IMR-90 (cell line): ENCODE results near the gene PARD6G. TPM values are rescaled to one million over a fixed set of nuclear protein-coding genes. Genes with fewer than 3 reads are reported as not detected.

ENCODE experiments used
- ATAC-seq: fragments of 200-7000 bp; cut with Tn5 transposase; 2 replicates; pipeline ENCODE4 v1.9.1; 2020; ENCODE audit warnings: low read depth, mild to moderate bottlenecking, moderate library complexity
- BruUV-seq: library from RNA; stranded (reverse); fragments of 400-500 nt; replicated peaks from 2 replicates; lab custom pipeline; 2021; lab: Mats Ljungman, UMichigan
- CTCF ChIA-PET: fragments of 300-600 bp; formaldehyde crosslinking; extraction: SDS; loops from one replicate; lab custom pipeline; 2021; ENCODE audit warnings: antibody characterized with exemption; lab: Yijun Ruan, JAX
- POLR2A ChIA-PET: fragments of 300-600 bp; sonication (Branson Sonifier 250); formaldehyde crosslinking; loops from one replicate; lab custom pipeline; 2022; ENCODE audit warnings: antibody characterized with exemption; ENCODE audit not compliant: unreplicated experiment; lab: Charles Lee
- DNase-seq: peaks from one replicate; pipeline ENCODE4 v3.0.0; 2013
- H2AFZ ChIP-seq: replicated peaks from 2 replicates; pipeline ENCODE3; 2013; ENCODE audit warnings: low read length, mild to moderate bottlenecking; ENCODE audit not compliant: poor library complexity
- H2AK5ac ChIP-seq: 2 replicates; pipeline ENCODE4 v1.6.1; 2013; ENCODE audit warnings: low read depth, low read length, inconsistent platforms
- H2AK9ac ChIP-seq: replicated peaks from 2 replicates; pipeline ENCODE3; 2013; ENCODE audit warnings: mild to moderate bottlenecking, low read depth, low read length, moderate library complexity; ENCODE audit not compliant: poor library complexity
- H2BK120ac ChIP-seq: 2 replicates; pipeline ENCODE4 v1.6.1; 2013; ENCODE audit warnings: low read depth, low read length, inconsistent platforms
- H2BK15ac ChIP-seq: 3 replicates; pipeline ENCODE4 v1.6.1; 2013; ENCODE audit warnings: low read depth, low read length, inconsistent platforms
- H2BK20ac ChIP-seq: 2 replicates; pipeline ENCODE4 v1.6.1; 2013; ENCODE audit warnings: low read depth, mild to moderate bottlenecking, inconsistent platforms, low read length, moderate library complexity
- H2BK5ac ChIP-seq: 2 replicates; pipeline ENCODE4 v1.6.1; 2013; ENCODE audit warnings: mild to moderate bottlenecking, low read depth, low read length, inconsistent platforms; ENCODE audit not compliant: poor library complexity, severe bottlenecking
- H3K14ac ChIP-seq: replicated peaks from 2 replicates; pipeline ENCODE4 v1.6.1; 2013; ENCODE audit warnings: low read depth, low read length, inconsistent platforms
- H3K18ac ChIP-seq: 2 replicates; pipeline ENCODE4 v1.6.1; 2013; ENCODE audit warnings: low read depth, low read length, control low read depth
- H3K23ac ChIP-seq: 2 replicates; pipeline ENCODE4 v1.6.1; 2013; ENCODE audit warnings: low read depth, low read length, inconsistent platforms
- H3K27ac ChIP-seq: 2 replicates; pipeline ENCODE4 v1.5.1; 2013; ENCODE audit warnings: mild to moderate bottlenecking, control low read depth, low read length; ENCODE audit not compliant: insufficient read depth
- H3K27me3 ChIP-seq: 2 replicates; pipeline ENCODE4 v1.6.1; 2013; ENCODE audit warnings: low read length; ENCODE audit not compliant: control insufficient read depth, insufficient read depth
- H3K36me3 ChIP-seq: 2 replicates; pipeline ENCODE4 v1.6.1; 2013; ENCODE audit warnings: low read length, mixed read lengths; ENCODE audit not compliant: control insufficient read depth, insufficient read depth
- H3K4ac ChIP-seq: 2 replicates; pipeline ENCODE4 v1.6.1; 2013; ENCODE audit warnings: low read depth, low read length, inconsistent platforms
- H3K4me1 ChIP-seq: 2 replicates; pipeline ENCODE4 v1.6.1; 2013; ENCODE audit warnings: low read length, mixed read lengths; ENCODE audit not compliant: control insufficient read depth, insufficient read depth
- H3K4me2 ChIP-seq: 2 replicates; pipeline ENCODE4 v1.6.1; 2013; ENCODE audit warnings: low read depth, mild to moderate bottlenecking, control low read depth, low read length, moderate library complexity
- H3K4me3 ChIP-seq: 2 replicates; pipeline ENCODE4 v1.5.1; 2013; ENCODE audit warnings: low read depth, mild to moderate bottlenecking, control low read depth, low read length, moderate library complexity; ENCODE audit not compliant: insufficient read depth
- H3K56ac ChIP-seq: 2 replicates; pipeline ENCODE4 v1.6.1; 2013; ENCODE audit warnings: low read length, inconsistent platforms; ENCODE audit not compliant: insufficient read depth; ENCODE audit errors: extremely low read depth
- H3K79me1 ChIP-seq, 2 experiments: 2 replicates each; pipeline ENCODE4 v1.6.1; 2013; ENCODE audit warnings: low read length in 2 of 2, inconsistent platforms in 1 of 2, low read depth in 1 of 2
- H3K9ac ChIP-seq: 2 replicates; pipeline ENCODE4 v1.6.1; 2013; ENCODE audit warnings: low read depth, low read length, control low read depth
- H3K9me1 ChIP-seq: 2 replicates; pipeline ENCODE4 v1.6.1; 2013; ENCODE audit warnings: low read length, inconsistent platforms; ENCODE audit not compliant: insufficient read depth
- H3K9me3 ChIP-seq: 2 replicates; pipeline ENCODE4 v1.6.1; 2013; ENCODE audit warnings: low read length; ENCODE audit not compliant: control insufficient read depth, insufficient read depth
- H4K20me1 ChIP-seq: 2 replicates; pipeline ENCODE4 v1.6.1; 2013; ENCODE audit warnings: low read length, inconsistent platforms; ENCODE audit not compliant: insufficient read depth
- H4K5ac ChIP-seq: 2 replicates; pipeline ENCODE4 v1.6.1; 2013; ENCODE audit warnings: mild to moderate bottlenecking, low read depth, low read length, control low read depth
- H4K8ac ChIP-seq, 2 experiments: 2 replicates each; pipeline ENCODE4 v1.6.1; 2013; ENCODE audit warnings: low read depth in 2 of 2, low read length in 2 of 2, control low read depth in 1 of 2, inconsistent platforms in 1 of 2
- H4K91ac ChIP-seq: 2 replicates; pipeline ENCODE4 v1.6.1; 2013; ENCODE audit warnings: low read depth, low read length, inconsistent platforms; ENCODE audit not compliant: insufficient read depth
- CEBPB ChIP-seq: IDR thresholded peaks from 2 replicates; pipeline ENCODE4 v1.6.1; 2012; ENCODE audit warnings: low read depth, low read length, improper control_type of control experiment
- CHD1 ChIP-seq: IDR thresholded peaks from 2 replicates; pipeline ENCODE4 v1.6.1; 2012; ENCODE audit warnings: low read depth, low read length, improper control_type of control experiment
- FOS ChIP-seq: fragments of 150-350 bp; IDR thresholded peaks from 2 replicates; pipeline ENCODE4 v1.6.1; 2016; ENCODE audit warnings: low read depth, low read length
- MAFK ChIP-seq: IDR thresholded peaks from 2 replicates; pipeline ENCODE4 v1.6.1; 2012; ENCODE audit warnings: low read depth, low read length, improper control_type of control experiment
- MAZ ChIP-seq: IDR thresholded peaks from 2 replicates; pipeline ENCODE4 v1.6.1; 2012; ENCODE audit warnings: low read depth, mild to moderate bottlenecking, low read length, improper control_type of control experiment, moderate library complexity, borderline replicate concordance
- MXI1 ChIP-seq: IDR thresholded peaks from 2 replicates; pipeline ENCODE4 v1.6.1; 2012; ENCODE audit warnings: low read depth, mild to moderate bottlenecking, low read length, moderate library complexity, borderline replicate concordance
- NFE2L2 ChIP-seq: fragments of 150-350 bp; IDR thresholded peaks from 2 replicates; pipeline ENCODE4 v1.6.1; 2016; ENCODE audit warnings: low read depth, mild to moderate bottlenecking, low read length
- POLR2A ChIP-seq: IDR thresholded peaks from 2 replicates; pipeline ENCODE4 v1.6.1; 2012; ENCODE audit warnings: mild to moderate bottlenecking, low read depth, low read length
- RAD21 ChIP-seq: IDR thresholded peaks from 2 replicates; pipeline ENCODE4 v1.6.1; 2012; ENCODE audit warnings: low read length, improper control_type of control experiment
- RCOR1 ChIP-seq: IDR thresholded peaks from 2 replicates; pipeline ENCODE4 v1.6.1; 2012; ENCODE audit warnings: mild to moderate bottlenecking, low read length, improper control_type of control experiment; ENCODE audit not compliant: insufficient replicate concordance
- RFX5 ChIP-seq: IDR thresholded peaks from 2 replicates; pipeline ENCODE4 v1.8.0; 2012; ENCODE audit warnings: low read depth, mild to moderate bottlenecking, low read length, moderate library complexity
- SMC3 ChIP-seq: fragments of 150-350 bp; IDR thresholded peaks from 2 replicates; pipeline ENCODE4 v1.6.1; 2016; ENCODE audit warnings: low read depth, mild to moderate bottlenecking, antibody characterized with exemption, low read length, moderate library complexity
- WGBS, 2 experiments: methylation state at CpG; one replicate each; pipeline versions ENCODE4 v1.1.5 to v1.1.7; 2013; ENCODE audit warnings: missing lambda C conversion rate in 2 of 2; ENCODE audit not compliant: insufficient read length in 1 of 2; ENCODE audit errors: extremely low coverage in 2 of 2; 5-methylcytosine and 5-hydroxymethylcytosine counted together
- dilution Hi-C: fragments of 300-500 bp; cut with HindIII; formaldehyde crosslinking; loops from one replicate; pipeline ENCODE4 v1.14.3; 2018; ENCODE audit warnings: low sequenced_read_pairs; ENCODE audit not compliant: unreplicated experiment
- in situ Hi-C: fragments of 300-500 bp; cut with MboI; formaldehyde crosslinking; loops from 3 replicates; pipeline ENCODE4 v1.14.3; 2019; ENCODE audit warnings: low sequenced_read_pairs, inconsistent platforms, mixed read lengths
- intact Hi-C: fragments of 100-400 bp; cut with micrococcal nuclease; formaldehyde crosslinking; loops from 2 replicates; pipeline ENCODE4 v1.10.0; 2022
- polyA plus RNA-seq, 3 experiments: library from polyadenylated mRNA; depleted of rRNA; stranded (reverse); fragments of >200 nt; gene quantifications; 2 replicates each; pipeline ENCODE4 v1.2.3, GENCODE V29; 2012; ENCODE audit warnings: low replicate concordance in 1 of 3
- total RNA-seq: library from RNA; depleted of rRNA; stranded (reverse); fragments of >200 nt; gene quantifications from 2 replicates; pipeline ENCODE4 v1.2.3, GENCODE V29; 2012
- TF ChIP-seq, protein P1 (sequence below): fragments of 150-350 bp; IDR thresholded peaks from 2 replicates; pipeline ENCODE4 v1.6.1; 2017; ENCODE audit warnings: mild to moderate bottlenecking, antibody characterized with exemption, low read length, low read depth
- TF ChIP-seq, protein P2 (sequence below): fragments of 150-350 bp; IDR thresholded peaks from 2 replicates; pipeline ENCODE4 v1.6.1; 2016; ENCODE audit warnings: low read depth, mild to moderate bottlenecking, low read length, moderate library complexity, borderline replicate concordance
- TF ChIP-seq, protein P3 (sequence below): conservative IDR thresholded peaks from 2 replicates; pipeline ENCODE4 v1.5.1; 2012; ENCODE audit warnings: mild to moderate bottlenecking, low read depth, low read length, improper control_type of control experiment

The PARD6G gene
- total and polyA plus RNA-seq, 2 of the 4 experiments (the other 2 are of a cell fraction), result 2.5 to 4.6 TPM

DNA sequence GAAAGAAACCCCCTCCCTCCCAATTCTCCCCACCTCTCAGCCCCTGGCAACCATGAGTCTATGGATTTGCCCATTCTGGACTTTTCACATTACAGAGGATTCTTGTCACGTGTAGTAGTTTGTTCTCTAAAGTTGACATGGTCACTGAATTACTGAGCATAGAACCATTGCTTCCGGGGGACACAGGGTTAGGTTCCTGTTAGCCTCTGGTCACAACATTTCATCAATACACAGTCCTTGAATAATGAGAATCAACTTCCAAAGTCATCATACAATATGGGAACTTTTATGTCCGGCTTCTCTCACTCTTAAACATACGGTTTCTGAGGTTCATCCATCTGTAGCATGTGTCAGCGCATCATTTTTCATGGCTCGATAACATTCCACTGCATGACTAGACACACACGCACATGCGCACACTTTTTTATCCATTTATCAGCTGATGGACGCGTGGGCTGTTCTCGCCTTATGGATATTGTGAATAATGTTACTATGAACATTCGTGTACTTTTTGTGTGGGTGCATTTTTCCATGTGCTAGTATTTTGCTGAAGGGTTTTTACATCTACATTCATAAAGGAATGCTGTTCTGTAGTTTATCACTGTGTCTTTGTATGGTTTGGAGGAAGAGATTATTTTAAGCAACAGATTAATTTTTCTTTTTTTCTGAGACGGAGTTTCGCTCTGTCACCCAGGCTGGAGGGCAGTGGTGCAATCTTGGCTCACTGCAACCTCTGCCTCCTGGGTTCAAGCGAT is 48.1 kb downstream of the PARD6G start:
- dilution Hi-C loops, result no loop called here
- CTCF ChIA-PET, result interaction anchor here (1.1 kb wide), 1 partner anchor 14 kb away, joined by 3 read pairs; no protein-coding TSS in a partner anchor
- no peak for TF ChIP-seq RCOR1
- TF ChIP-seq RAD21, result no peak
- TF ChIP-seq CHD1, result no peak
- TF ChIP-seq NFE2L2, result no peak
- TF ChIP-seq, protein P1, sequence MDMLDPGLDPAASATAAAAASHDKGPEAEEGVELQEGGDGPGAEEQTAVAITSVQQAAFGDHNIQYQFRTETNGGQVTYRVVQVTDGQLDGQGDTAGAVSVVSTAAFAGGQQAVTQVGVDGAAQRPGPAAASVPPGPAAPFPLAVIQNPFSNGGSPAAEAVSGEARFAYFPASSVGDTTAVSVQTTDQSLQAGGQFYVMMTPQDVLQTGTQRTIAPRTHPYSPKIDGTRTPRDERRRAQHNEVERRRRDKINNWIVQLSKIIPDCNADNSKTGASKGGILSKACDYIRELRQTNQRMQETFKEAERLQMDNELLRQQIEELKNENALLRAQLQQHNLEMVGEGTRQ, result no peak
- TF ChIP-seq RFX5, result no peak
- TF ChIP-seq MAFK, result no peak
- no peak for TF ChIP-seq SMC3
- TF ChIP-seq MAZ, result no peak
- TF ChIP-seq, protein P2, sequence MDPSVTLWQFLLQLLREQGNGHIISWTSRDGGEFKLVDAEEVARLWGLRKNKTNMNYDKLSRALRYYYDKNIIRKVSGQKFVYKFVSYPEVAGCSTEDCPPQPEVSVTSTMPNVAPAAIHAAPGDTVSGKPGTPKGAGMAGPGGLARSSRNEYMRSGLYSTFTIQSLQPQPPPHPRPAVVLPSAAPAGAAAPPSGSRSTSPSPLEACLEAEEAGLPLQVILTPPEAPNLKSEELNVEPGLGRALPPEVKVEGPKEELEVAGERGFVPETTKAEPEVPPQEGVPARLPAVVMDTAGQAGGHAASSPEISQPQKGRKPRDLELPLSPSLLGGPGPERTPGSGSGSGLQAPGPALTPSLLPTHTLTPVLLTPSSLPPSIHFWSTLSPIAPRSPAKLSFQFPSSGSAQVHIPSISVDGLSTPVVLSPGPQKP, result no peak
- TF ChIP-seq MXI1, result no peak
- no peak for TF ChIP-seq CEBPB
- TF ChIP-seq, protein P3, sequence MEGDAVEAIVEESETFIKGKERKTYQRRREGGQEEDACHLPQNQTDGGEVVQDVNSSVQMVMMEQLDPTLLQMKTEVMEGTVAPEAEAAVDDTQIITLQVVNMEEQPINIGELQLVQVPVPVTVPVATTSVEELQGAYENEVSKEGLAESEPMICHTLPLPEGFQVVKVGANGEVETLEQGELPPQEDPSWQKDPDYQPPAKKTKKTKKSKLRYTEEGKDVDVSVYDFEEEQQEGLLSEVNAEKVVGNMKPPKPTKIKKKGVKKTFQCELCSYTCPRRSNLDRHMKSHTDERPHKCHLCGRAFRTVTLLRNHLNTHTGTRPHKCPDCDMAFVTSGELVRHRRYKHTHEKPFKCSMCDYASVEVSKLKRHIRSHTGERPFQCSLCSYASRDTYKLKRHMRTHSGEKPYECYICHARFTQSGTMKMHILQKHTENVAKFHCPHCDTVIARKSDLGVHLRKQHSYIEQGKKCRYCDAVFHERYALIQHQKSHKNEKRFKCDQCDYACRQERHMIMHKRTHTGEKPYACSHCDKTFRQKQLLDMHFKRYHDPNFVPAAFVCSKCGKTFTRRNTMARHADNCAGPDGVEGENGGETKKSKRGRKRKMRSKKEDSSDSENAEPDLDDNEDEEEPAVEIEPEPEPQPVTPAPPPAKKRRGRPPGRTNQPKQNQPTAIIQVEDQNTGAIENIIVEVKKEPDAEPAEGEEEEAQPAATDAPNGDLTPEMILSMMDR, result no peak
- no peak for TF ChIP-seq POLR2A
- TF ChIP-seq FOS, result no peak

More for the DNA sequence above, 48.1 kb downstream of the PARD6G start:
- Histone ChIP-seq H2AFZ (no peak overlapping the region), H2BK5ac (no peak overlapping the region), H3K56ac (no peak overlapping the region), H3K18ac (no peak overlapping the region), H3K4me1 (peaks cover 8% of the 10 kb centered on the region), H3K9me1 (peaks cover 11% of the 10 kb centered on the region), H2BK120ac (no peak overlapping the region), H4K5ac (no peak overlapping the region), H2BK15ac (no peak overlapping the region), H3K27ac (no peak overlapping the region), H3K27me3 (no peaks in the 10 kb centered on the region), H3K9me3 (no peaks in the 10 kb centered on the region), H3K36me3 (no peaks in the 10 kb centered on the region), H3K9ac (no peak overlapping the region), H3K4ac (no peak overlapping the region), H3K79me1 (no peaks in the 10 kb centered on the region), H2BK20ac (no peak overlapping the region), H4K91ac (no peak overlapping the region), H2AK9ac (no peak overlapping the region), H3K14ac (no peak overlapping the region), H4K20me1 (peaks cover 4% of the 10 kb centered on the region; the same call in 1 of the 2 replicates), H3K4me3 (no peak overlapping the region), H2AK5ac (no peak overlapping the region), H4K8ac (no peak overlapping the region), H3K23ac (no peak overlapping the region), H3K4me2 (no peak overlapping the region)
- WGBS, 2 experiments, result 71% methylated on average over 2 of the region's 15 CpGs; no CpG with 5 or more reads in 1 of the 2 experiments
- no peak for DNase-seq
- BruUV-seq, result no TSS peak
- intact Hi-C loops, result no loop called here
- ATAC-seq, result no peak
- in situ Hi-C loops, result no loop called here
- POLR2A ChIA-PET, result no interaction called here
